GM19397 (cell line): ENCODE measurements around the gene RARRES1.
"Not testable (repeated sequence)": the region's sequence is repeated elsewhere in the genome, so short reads cannot be mapped to it uniquely, and the experiment has no call there.

Source experiments
- ATAC-seq: cut with Tn5 transposase; IDR thresholded peaks from one replicate; pipeline ENCODE4 v1.9.1; 2021; ENCODE audit warnings: mild to moderate bottlenecking, moderate library complexity; ENCODE audit not compliant: unreplicated experiment

RARRES1 gene

DNA sequence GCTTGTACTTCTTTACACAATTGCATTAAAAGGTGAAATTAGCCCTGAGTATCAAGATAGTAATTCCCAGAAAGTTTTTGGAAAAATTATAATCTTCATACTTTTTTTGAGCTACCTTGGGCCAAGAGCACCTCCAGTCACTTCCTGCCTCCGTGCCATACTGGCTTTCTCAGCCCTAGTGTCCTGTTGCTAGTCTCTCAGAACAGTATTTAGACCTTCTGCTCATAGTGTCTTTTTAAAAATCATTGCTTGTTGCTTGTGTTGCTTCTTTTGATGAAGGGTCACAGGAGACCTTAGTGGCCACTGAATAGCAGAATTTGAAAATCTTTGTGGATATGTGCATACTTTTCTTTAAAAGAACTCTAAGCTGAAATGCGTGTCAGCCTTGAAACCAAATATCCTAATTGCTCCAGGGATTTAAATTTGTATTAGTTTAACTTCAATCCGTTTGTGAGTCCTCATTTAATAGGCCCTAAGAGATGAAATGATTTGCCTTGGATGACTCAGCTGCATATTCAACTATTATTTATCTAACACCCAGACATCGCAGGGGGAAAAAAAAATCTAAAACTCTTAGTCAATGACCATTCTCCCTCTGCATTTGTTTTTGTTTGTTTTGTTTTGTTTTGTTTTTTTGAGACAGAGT is 30.7 kb downstream of the RARRES1 start:
- ATAC-seq: no peak

DNA sequence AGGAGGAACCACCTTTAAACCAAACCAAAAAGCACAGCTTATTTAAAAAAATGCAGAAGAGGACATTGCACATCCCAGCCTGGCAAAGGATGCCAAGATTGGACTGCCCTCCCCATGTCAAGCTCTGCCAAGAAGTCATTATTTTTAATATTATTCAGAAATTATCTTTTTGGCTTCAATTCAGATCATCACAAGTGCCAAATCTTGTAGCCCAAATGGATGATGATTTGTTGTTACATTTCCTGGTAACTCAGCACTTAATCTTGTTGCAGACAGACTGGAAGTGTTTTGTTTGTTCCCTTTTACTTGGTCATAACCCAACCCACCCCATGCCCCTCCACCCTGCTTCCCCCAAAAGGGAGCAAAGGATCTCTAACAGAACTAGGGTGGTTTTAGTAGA is 31.7 kb downstream of the RARRES1 start:
- no peak for ATAC-seq

DNA sequence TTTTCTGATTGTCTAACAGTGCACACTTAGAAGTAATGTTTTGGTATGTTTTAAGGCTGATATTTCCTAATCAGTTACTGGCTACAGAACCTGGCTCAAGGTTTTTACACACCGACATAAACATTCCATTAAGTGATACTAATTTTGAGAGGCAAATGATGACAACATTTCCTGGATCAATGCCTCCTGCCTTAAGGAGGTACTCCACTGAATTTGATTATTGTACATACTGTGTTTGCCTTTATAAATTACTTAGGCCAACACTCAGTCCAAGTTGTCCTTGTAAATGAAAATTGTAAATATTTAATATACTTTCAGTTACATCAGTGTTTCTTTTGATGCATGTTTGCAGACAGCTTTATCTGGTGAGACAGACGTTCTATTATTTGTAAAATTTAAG is 35.6 kb downstream of the RARRES1 start:
- ATAC-seq: no peak

DNA sequence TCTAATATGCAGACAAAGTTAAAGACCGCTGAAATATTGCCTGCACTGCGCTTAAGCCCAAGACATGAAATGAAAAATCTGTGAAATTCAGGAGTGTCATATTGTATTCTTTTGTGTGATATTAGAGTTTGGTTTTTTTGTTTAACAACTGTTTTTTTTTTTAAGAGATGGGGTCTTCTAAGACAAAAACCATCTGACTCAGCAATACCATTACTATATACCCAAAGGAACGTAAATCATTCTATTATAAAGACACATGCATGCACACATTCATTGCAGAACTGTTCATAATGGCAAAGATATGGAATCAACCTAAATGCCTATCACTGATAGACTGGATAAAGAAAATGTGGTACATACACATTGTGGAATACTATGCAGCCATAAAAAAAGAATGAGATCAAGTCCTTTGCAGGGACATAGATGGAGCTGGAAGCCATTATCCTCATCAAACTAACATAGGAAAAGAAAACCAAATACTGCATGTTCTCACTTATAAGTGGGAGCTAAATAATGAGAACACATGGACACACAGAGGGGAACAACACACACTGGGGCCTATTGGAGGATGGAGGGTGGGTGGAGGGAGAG is 38.3 kb downstream of the RARRES1 start:
- not testable (repeated sequence) for ATAC-seq

DNA sequence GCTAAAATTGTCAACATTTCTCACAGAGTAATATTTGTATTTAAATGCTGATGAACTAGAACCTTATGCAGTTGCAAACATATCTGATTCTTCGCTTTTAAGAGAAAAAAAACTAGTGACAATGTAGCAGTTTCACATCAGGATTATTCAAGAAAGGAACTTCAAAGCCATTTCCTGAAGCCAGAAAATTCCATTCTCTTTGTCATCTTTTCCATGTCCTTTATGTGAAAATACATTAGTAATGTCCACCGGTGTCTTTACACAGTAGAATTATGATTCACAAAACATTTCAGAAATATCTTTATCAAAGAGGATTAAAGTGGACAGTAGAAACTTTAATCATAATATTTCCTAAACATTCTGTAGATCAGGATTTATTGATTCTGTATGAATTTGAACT is 47.1 kb downstream of the RARRES1 start:
- no peak for ATAC-seq

DNA sequence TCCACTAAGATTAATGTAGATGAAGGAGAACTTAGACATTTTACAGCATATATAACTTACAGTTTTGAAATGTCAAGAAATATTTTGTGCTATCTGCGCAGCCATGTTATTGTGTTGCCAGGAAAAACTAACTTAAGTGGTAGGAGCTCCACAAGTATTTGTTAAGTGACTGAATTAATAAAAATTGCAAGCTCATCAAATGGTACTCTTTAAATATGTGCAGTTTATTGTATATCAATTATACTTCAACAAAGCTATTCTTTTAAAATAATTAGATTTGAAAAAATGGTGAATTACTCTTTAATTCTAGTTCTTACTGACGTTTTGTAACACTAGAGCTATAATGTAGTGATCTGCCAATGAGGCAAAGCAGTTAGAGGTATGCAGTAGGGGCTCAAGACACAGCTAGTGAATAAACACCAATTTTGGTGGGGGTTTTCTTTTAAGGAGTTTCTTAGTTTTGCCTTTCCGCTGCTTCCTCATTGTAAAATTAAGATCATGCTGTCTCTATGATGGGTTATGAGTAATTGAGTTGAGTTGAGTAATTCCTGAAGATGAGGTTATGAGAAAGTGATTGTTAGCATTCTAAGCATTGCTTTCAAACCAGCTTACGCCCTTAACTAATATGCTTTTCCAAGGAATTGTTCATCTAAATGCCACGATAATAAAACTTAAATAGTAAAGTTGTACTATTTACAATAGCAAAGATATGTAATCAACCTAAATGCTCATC is 48.9 kb downstream of the RARRES1 start:
- no peak for ATAC-seq

DNA sequence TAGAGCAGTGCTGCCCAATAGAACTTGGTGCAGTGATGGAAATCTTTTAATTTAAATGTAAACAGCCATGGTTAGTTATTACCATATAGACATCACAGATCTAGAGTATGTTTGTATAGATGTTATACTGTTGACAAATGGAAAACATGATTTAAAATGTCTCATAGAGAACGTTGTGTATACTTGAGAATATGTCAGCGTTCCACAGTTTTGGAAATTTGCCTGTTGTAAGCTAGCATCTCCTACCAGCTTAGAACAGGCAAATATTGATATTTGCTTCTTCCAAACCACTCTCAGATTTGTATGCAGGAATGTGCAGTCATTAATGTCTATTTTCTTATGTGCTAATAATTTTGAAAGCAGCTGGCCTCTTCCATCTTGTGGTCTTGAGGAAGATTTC is 51.4 kb downstream of the RARRES1 start:
- no peak for ATAC-seq

DNA sequence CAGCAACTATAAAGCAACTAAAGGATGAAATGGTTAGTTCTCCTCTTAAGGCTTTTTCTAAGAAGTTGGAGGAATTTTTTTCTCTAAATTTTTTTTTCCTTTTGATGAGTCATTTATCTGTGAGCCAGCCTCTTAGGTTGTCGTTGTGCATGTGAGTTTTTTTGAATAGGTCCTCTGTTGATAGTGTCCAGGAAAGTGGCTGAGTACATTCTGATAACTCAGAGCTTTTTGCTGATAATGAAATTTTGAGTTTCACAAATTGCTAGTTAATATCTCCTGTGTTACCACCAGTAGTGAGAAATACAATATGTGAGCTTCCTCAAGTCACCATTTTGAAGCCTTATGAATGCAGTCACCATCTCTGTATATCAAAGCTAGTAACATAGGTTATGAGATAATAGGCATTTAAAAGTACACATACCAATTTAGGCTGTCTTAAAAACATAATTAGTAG is 52.7 kb downstream of the RARRES1 start:
- ATAC-seq: no peak

DNA sequence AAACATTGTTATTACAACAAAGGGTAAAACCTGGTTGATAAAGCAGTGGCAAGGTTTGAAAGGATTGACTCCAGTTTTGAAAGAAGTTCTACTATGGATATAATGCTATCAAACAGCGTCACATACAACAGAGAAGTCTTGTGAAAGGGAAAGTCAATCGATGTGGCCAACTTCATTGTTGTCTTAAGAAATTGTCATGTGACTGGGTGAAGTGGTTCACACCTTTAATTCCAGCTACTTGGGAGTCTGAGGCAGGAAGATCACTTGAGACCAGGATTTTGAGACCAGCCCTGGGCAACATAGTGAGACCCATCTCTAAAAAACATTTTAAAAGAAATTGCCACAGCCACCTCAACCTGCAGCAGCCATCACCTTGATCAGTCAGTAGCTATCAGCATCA is 53.6 kb downstream of the RARRES1 start:
- ATAC-seq: no peak

DNA sequence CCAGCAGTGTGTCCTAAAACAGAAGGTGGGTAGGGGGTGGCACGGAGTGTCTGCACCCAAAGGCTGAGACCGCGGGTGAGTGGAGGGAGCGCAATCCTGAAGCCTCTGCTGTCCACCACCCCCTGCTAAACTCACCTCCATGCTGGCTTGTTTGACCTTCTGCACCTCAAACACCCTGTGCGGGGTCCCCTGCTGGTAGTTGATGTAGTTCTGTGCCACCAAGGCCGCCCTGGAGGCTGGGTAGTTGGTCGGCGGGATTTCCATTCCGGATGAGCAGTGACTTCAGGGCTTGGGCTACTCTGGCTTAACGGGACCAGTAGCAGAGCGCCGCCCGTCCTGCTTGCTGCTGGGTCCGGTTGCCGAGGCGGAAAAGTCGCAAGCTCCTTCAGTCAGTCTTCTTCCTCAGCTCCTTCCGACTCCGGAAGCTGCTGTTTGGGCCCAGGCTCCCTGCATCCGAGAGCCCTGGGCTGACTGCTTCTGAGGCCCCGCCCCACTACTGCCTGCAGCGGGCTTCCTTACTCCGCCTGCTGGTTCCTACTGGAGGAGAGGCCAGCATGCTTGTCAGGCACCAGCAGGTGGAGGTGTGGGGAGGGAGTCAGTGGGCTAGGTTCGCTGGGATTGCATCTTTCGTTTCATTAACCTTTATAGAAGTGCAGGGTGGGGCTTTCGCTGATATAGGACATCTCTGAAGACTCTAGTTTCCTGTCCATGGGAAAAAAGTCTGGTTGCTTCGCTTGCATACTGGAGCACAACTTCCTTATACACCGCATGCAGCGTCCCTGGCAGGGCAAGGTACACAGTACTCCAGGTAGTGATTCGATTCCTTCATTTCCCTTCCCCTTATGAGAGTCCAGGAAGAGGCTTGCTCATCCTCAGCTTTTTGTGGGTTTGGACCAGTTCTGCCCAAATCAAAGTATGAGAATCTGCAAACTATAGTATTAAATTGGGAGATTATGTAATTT is 59.8 kb downstream of the RARRES1 start, which contains the start of gene LXN:
TSS of gene LXN (minus strand) at position 434 of the 962 bp plus-strand sequence. CDS start at position 264, 170 bp downstream.
- ATAC-seq: peak; percentile 100

DNA sequence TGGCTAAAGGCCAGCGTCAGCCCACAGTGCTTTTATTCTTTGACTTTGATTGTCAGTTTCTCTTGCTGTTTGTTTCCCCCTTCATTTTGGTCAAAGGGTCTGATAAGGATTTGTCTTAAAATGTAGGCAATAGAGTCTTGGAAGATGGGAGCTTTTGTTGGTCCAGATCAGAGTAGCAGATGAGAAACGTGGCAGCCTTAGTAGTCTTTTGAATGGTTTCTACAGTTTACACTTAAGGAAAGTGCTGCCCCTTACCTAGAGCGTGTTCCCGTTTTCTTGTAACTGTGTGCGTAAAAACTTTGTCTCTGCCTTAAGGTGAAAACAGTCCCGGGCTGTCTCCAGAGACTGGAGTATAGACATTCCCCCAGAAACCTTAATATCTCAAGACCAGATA is 60.4 kb downstream of the RARRES1 start:
- ATAC-seq: no peak

DNA sequence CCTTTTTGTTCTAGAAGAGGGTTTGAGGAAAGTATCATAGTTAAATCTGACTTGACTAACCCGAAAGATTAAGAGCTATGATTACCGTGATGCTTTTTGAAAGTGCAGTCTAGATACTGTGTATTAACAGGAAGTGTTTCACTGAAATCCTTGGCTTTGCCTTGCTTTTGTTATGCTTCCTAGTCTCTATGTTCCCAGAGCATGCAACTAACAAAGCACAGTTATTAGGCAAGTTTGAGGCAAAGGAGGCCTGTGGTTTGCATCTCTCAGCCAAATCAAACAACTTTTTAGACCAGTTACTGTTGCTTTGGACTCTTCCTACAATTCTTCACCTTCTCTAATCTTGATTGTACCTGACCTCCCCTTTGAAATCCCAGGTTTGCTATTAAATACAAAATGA is 63.8 kb downstream of the RARRES1 start:
- no peak for ATAC-seq

DNA sequence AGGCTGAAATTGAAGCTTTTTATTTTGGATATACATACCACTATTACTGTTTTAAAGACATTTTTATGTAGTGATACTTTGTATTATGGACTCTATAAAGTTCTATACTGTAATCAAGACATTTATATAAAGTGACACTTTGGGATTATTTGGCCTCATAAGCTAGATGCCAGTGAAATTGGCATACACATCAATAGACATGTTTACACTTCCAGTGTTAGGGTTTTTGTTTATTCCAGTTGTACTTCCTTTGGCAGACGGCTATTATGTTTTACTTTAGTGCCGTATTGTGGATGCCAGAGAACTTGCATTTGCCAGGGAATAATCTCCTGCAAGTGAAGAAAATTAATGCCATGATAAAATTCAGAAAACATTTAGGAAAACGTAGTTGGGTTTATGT is 65.8 kb downstream of the RARRES1 start:
- ATAC-seq: no peak

DNA sequence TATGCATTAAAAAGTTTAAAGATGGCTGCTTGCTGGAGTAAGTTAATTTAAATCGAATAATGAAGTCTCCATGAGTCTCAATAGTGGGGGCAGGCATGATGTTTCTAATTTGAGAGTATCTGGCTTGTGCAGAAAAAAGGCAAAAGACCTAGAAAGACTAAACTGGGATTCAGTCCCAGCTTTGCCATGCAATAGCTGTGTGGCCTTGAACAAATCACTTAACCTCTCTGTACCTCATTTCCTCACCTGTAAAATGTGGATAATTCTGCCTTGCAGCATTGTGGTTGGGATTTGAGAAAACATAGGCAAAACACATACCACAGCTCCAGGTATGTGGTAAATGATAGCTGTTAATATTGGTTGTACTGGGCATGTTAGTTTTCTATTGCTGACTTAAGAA is 68.4 kb downstream of the RARRES1 start:
- no peak for ATAC-seq

DNA sequence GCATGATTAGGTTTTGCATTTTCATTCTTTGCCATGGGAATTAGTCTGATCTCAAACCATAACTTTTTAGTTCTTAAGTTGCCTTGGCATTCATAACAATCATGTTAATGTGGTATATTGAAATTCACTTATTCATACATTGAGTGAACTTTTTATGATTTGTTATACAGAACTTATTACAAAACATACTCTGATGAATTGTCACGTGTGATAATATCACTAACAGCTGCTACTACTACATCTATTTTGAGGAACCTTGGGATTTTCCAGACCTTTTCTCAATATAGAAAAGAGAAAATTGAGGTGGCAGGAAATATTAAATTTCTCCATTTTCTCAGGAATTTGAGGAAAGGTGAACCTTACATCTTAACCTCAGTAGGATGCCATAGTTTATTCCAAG is 69.0 kb downstream of the RARRES1 start:
- ATAC-seq: no peak

DNA sequence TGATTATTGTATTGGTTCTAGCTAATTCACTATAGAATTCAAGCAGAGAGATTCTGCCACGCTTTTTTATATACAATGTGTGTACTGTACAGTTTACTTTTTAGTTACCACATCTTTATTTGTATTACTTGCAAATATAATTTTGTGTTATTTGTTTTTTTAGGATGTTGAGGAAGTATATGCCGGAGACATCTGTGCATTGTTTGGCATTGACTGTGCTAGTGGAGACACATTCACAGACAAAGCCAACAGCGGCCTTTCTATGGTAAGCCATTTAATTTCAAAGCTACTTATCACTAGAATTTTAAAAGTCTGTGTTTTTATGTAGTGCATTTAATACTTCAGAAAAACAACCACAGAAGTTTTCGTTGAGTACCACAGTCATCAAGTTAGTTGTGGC is 71.5 kb downstream of the RARRES1 start:
- no peak for ATAC-seq

DNA sequence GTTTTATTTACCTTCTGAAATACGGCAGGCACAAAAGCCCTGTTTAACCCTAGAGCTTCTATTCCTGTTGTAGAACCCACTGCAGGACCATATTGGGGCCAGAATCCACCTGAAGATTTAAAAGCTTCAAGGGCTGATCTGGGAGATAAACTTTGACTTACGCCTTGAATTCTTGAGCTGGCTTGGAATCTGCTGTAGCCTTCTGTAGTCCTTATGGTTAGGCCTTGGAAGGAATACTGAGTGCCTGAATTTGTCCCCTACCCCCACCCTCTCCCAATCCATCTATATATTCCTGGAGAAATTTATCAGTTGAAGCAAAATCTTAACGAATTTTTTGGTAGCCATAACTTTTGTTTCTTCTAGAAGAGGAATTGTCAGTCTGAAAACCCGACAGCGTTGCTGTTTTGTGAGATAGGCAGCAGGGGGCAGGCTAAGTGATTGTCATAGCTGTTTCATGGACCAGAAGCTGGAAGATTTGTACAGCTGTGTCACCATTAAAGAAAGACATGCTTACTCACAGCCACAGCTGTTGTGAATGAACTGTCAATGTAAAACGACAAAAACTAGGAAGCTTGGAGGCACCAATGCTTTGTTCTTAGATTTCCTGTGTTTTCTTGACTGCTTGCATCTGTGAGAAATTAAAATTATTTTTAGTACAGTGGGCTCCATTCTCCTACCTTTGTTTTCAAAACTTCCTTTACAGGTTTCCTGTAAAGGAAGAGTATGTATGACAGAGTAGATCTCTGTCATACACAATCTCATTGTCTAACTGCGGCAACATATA is 72.6 kb downstream of the RARRES1 start:
- ATAC-seq: peak; percentile 87

DNA sequence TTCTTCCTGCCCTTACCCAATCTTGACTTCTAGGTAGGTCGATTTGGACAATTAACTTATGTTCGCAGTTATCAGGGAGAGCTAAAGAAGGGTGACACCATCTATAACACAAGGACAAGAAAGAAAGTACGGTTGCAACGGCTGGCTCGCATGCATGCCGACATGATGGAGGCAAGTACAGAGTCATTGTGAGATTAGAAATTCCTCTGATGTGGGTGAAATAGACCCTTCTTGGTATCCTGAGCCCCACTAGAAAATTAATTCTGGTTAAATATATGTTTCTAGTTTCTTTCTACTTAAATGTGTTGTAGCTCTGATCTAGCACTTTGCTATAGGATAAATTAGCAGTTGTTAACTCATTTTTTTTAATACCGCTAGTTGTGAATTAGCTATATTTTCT is 73.4 kb downstream of the RARRES1 start:
- ATAC-seq: no peak

DNA sequence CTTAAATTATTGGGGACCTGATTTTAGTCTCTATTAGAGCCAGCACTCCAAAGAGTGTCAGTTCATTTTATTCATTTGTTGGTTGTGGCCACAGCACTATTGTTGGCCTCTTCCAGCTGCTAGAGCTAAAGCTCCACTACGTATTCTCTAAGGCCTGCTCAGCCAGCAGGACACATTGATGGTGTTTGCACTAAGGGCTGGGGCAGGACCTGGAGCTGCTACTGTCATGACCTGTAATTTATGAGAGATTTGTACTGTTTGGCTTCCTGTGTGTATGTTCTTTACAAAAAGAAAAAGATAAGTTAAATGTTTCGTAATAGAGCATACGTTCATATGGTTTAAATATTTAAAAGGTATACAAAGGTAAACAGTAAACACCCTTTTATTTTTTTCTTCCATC is 79.8 kb downstream of the RARRES1 start:
- no peak for ATAC-seq

DNA sequence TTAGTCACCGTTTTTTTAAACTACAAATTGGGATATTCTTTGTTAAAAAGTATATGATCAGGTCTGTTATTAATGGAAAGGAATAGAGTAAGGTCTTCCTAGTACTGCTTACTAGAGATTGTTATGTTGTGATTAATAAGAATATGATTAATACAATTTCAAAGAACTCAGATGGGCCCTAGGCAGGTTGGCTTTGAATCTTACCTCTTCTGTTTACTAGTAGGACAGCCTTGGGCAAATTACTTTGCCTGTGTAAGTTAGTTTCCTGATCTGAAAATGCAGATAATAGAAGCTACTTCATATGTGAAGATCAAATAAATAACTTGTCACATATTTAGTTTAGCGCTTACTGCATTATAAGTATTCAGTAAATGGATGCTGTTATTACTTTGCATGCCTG is 81.1 kb downstream of the RARRES1 start:
- no peak for ATAC-seq
